Hematopoietic multipotent progenitor cell (in vitro differentiated cells): ENCODE measurements around the gene CPSF7. TPM values are rescaled to one million over a fixed set of nuclear protein-coding genes. Genes with fewer than 3 reads are reported as not detected.
"Not testable (repeated sequence)": the region's sequence is repeated elsewhere in the genome, so short reads cannot be mapped to it uniquely, and the experiment has no call there.

Experiments
- DNase-seq, 3 donors: peaks; one replicate each; pipeline ENCODE4 v3.0.0-alpha.2; 2011 to 2015; ENCODE audit warnings: low read depth in 2 of 3, low spot score in 2 of 3
- total RNA-seq: library from RNA; depleted of rRNA; stranded (reverse); fragments of >200 nt; gene quantifications from one replicate; pipeline ENCODE4 v1.2.3, GENCODE V29; 2012

The CPSF7 gene
- total RNA-seq: 66.5 TPM

GRCh38 chr11:61429691-61430582, at the start of gene CPSF7, which contains the start of gene SDHAF2:
Gene CPSF7, minus strand, starts transcription at chr11:61429975. Its CDS starts 740 bp downstream, at chr11:61429235.
Gene SDHAF2, plus strand, starts transcription at chr11:61430124. Its CDS starts 23 bp downstream, at chr11:61430147.
- peak; percentile 93 to 97 (median 97) for DNase-seq

- DNase-seq: peak; percentile 27 to 58 (median 34)
These were observed 48.0 kb upstream of the CPSF7 start for GRCh38 chr11:61477727-61478148.

- DNase-seq: no peak
These were observed 47.4 kb upstream of the CPSF7 start for GRCh38 chr11:61477126-61477525.

GRCh38 chr11:61476371-61476770, 46.6 kb upstream of the CPSF7 start:
- no peak for DNase-seq

- DNase-seq: no peak
These were observed 45.7 kb upstream of the CPSF7 start for GRCh38 chr11:61475433-61475832.

- no peak for DNase-seq
These were observed 44.4 kb upstream of the CPSF7 start for GRCh38 chr11:61474013-61474643.

- no peak for DNase-seq
These were observed 43.7 kb upstream of the CPSF7 start for GRCh38 chr11:61473370-61474012.

GRCh38 chr11:61472868-61473267, 43.1 kb upstream of the CPSF7 start:
- DNase-seq: no peak

- DNase-seq: no peak
These were observed 42.5 kb upstream of the CPSF7 start for GRCh38 chr11:61472282-61472681.

- no peak for DNase-seq
These were observed 38.2 kb upstream of the CPSF7 start for GRCh38 chr11:61468002-61468401.

GRCh38 chr11:61467602-61468001, 37.8 kb upstream of the CPSF7 start:
- DNase-seq: not testable (repeated sequence)

- DNase-seq: no peak
These were observed 31.2 kb upstream of the CPSF7 start for GRCh38 chr11:61460986-61461385.

- DNase-seq: no peak
These were observed 30.7 kb upstream of the CPSF7 start for GRCh38 chr11:61460474-61460881.

- DNase-seq: no peak
These were observed 24.7 kb upstream of the CPSF7 start for GRCh38 chr11:61454520-61454919.

- no peak for DNase-seq
These were observed 23.9 kb upstream of the CPSF7 start for GRCh38 chr11:61453695-61454094.

- no peak for DNase-seq
These were observed 23.1 kb upstream of the CPSF7 start for GRCh38 chr11:61452825-61453224.

- no peak for DNase-seq
These were observed 18.8 kb upstream of the CPSF7 start for GRCh38 chr11:61448552-61448927.

- no peak for DNase-seq
These were observed 18.1 kb upstream of the CPSF7 start for GRCh38 chr11:61447601-61448551.

GRCh38 chr11:61446211-61446651, 16.5 kb upstream of the CPSF7 start:
- DNase-seq: peak in 2 of 3 donors; percentile 84 to 92

GRCh38 chr11:61445516-61445915, 15.7 kb upstream of the CPSF7 start:
- no peak for DNase-seq
